Brain microvascular endothelial cell (primary cell): ENCODE measurements around the gene FAM3C.
"Not testable (repeated sequence)": the region's sequence is repeated elsewhere in the genome, so short reads cannot be mapped to it uniquely, and the experiment has no call there.

ENCODE experiments used
- DNase-seq: peaks from one replicate; pipeline ENCODE4 v3.0.0-alpha.2; 2020
- H3K27ac ChIP-seq: fragments of 250-450 bp; sonication (Bioruptor Pico); 2 replicates; pipeline ENCODE4 v1.5.1; 2020; ENCODE audit warnings: mild to moderate bottlenecking, moderate library complexity
- H3K27me3 ChIP-seq: fragments of 250-450 bp; sonication (Bioruptor Pico); replicated peaks from 2 replicates; pipeline ENCODE4 v1.5.1; 2020; ENCODE audit warnings: mild to moderate bottlenecking
- H3K36me3 ChIP-seq: fragments of 250-450 bp; sonication (Bioruptor Pico); replicated peaks from 2 replicates; pipeline ENCODE4 v1.5.1; 2020; ENCODE audit warnings: mild to moderate bottlenecking
- H3K4me3 ChIP-seq: 2 replicates; pipeline ENCODE4 v1.5.1; 2011; ENCODE audit warnings: low read depth, mild to moderate bottlenecking, control low read depth, low read length, moderate library complexity
- CTCF ChIP-seq: IDR thresholded peaks from 2 replicates; pipeline ENCODE4 v1.5.1; 2011; ENCODE audit warnings: low read depth, mild to moderate bottlenecking, moderate library complexity, low read length, control low read depth, inconsistent platforms; ENCODE audit errors: missing control alignments
- in situ Hi-C: cut with HindIII; loops from 2 replicates; pipeline ENCODE4 v1.10.0; 2017; ENCODE audit warnings: low sequenced_read_pairs, low pct_ligation_motif_present

FAM3C gene

GRCh38 chr7:121430558-121430957 lies 34.5 kb upstream of the FAM3C start:
- H3K27me3 ChIP-seq, result no peaks in the 10 kb centered on the region
- no peak overlapping the region for H3K4me3 ChIP-seq
- no peaks in the 10 kb centered on the region for H3K36me3 ChIP-seq
- in situ Hi-C loops, result no loop called here
- no peak for TF ChIP-seq CTCF
- no peak for DNase-seq
- no peak overlapping the region for H3K27ac ChIP-seq

DNA sequence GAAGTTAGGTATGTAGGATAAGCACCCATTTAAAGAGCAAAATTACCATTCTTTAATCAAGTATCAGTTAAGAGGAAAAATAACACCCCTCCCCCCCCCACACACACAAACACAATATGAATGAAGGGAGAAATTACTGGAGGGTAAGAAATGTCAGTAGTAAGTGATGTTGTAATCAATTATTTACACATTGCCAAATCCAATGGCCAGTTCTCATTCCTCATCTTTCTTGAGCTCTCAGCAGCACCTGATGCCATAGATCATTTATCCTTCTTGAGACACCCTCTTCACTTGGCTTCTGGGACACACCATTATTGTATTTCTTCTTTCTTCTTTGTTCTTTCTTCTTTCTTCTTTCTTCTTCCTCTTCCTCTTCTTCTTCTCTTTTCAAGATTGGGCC lies 33.7 kb upstream of the FAM3C start:
- no peak for DNase-seq
- no peak for TF ChIP-seq CTCF
- Histone ChIP-seq H3K36me3 (no peaks in the 10 kb centered on the region), H3K4me3 (no peak overlapping the region), H3K27ac (no peak overlapping the region), H3K27me3 (no peaks in the 10 kb centered on the region)
- in situ Hi-C loops, result no loop called here

DNA sequence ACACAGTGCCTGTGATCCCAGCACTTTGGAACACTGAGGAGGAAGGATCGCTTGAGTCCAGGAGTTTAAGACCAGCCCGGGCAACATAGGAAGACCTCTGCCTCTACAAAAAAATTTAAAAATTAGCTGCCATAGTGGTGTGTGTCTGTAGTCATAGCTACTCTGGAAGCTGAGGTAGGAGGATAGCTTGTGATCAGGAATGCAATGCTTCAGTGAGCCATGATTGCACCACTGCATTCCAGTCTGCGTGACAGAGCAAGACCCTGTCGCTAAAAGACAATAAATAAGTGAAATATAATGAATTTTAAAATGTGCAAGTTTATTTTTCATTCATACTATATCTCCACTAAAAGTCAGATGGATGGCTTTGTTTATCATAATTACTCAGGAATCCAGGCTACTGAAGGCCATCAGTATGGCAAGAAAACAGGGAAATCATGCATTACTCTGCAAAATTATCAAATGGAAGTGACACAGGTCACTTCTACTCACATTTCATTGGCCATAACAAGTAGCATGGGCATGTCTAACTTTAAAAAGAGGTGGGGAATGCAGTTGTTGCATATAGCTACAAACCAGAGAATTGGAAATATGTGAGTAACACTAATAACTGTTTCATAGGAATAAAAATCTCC lies 32.9 kb upstream of the FAM3C start:
- in situ Hi-C loops, result no loop called here
- no peaks in the 10 kb centered on the region for H3K36me3 ChIP-seq
- H3K4me3 ChIP-seq, result no peak overlapping the region
- TF ChIP-seq CTCF, result no peak
- H3K27me3 ChIP-seq, result no peaks in the 10 kb centered on the region
- DNase-seq, result peak; percentile 69
- H3K27ac ChIP-seq, result no peak overlapping the region

- H3K27me3 ChIP-seq, in situ Hi-C loops, H3K4me3 ChIP-seq, H3K36me3 ChIP-seq, DNase-seq, H3K27ac ChIP-seq: not testable (repeated sequence)
These were observed 25.6 kb upstream of the FAM3C start for GRCh38 chr7:121421743-121422142.

DNA sequence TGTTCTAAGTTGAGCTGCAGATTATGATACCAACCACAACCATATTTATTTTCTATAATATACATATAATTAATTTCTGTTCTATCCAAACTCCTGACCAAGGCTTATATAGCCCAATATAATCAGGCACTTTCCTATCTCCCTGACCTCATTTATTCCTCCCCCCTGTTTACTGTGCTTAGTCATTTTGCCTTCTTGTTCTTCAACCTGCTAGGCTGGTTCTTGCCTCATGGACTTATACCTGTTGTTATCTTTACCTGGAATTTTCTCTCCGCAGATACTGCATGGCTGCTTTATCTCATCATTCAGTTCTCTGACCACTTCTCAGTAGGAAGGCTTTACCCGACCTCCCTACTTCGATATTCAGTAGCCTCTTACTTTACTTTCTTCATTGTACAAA lies 24.9 kb upstream of the FAM3C start:
- in situ Hi-C loops, result no loop called here
- no peak overlapping the region for H3K4me3 ChIP-seq
- H3K27me3 ChIP-seq, result no peaks in the 10 kb centered on the region
- H3K36me3 ChIP-seq, result no peaks in the 10 kb centered on the region
- no peak for DNase-seq
- TF ChIP-seq CTCF, result no peak
- H3K27ac ChIP-seq, result no peak overlapping the region

- in situ Hi-C loops, result no loop called here
- DNase-seq, result no peak
- no peaks in the 10 kb centered on the region for H3K27me3 ChIP-seq
- TF ChIP-seq CTCF, result no peak
- no peak overlapping the region for H3K4me3 ChIP-seq
- H3K27ac ChIP-seq, result no peak overlapping the region
- no peaks in the 10 kb centered on the region for H3K36me3 ChIP-seq
These were observed 23.4 kb upstream of the FAM3C start for GRCh38 chr7:121419201-121420148.
